Hepatocyte (in vitro differentiated cells): ENCODE results near the gene KRI1. TPM values are rescaled to one million over a fixed set of nuclear protein-coding genes. Genes with fewer than 3 reads are reported as not detected.
"Not testable (repeated sequence)": the region's sequence is repeated elsewhere in the genome, so short reads cannot be mapped to it uniquely, and the experiment has no call there.

ENCODE experiments used
- DNase-seq: peaks from one replicate; pipeline ENCODE4 v3.0.0-alpha.2; 2016; ENCODE audit warnings: low spot score
- H2AFZ ChIP-seq: fragments of 200-600 bp; sonication (generic); 2 replicates; pipeline ENCODE4 v1.6.0; 2016; ENCODE audit warnings: antibody characterized with exemption, mild to moderate bottlenecking
- H3K27ac ChIP-seq: fragments of 200-600 bp; sonication (generic); 2 replicates; pipeline ENCODE4 v1.5.1; 2016; ENCODE audit warnings: mild to moderate bottlenecking
- H3K27me3 ChIP-seq: fragments of 200-600 bp; sonication (generic); 2 replicates; pipeline ENCODE4 v1.6.1; 2016
- H3K36me3 ChIP-seq: fragments of 200-600 bp; sonication (generic); replicated peaks from 2 replicates; pipeline ENCODE4 v1.5.1; 2016; ENCODE audit warnings: low read depth; ENCODE audit not compliant: insufficient read depth
- H3K4me1 ChIP-seq: fragments of 200-600 bp; sonication (generic); 2 replicates; pipeline ENCODE4 v1.5.1; 2016; ENCODE audit warnings: mild to moderate bottlenecking, moderate library complexity; ENCODE audit not compliant: insufficient read depth
- H3K4me2 ChIP-seq: fragments of 200-600 bp; sonication (generic); 2 replicates; pipeline ENCODE4 v1.6.0; 2016
- H3K4me3 ChIP-seq: fragments of 200-600 bp; sonication (generic); 2 replicates; pipeline ENCODE4 v1.5.1; 2016; ENCODE audit warnings: mild to moderate bottlenecking
- H3K79me2 ChIP-seq: fragments of 200-600 bp; sonication (generic); 2 replicates; pipeline ENCODE4 v1.6.0; 2017; ENCODE audit warnings: mild to moderate bottlenecking
- H3K9me2 ChIP-seq: fragments of 200-600 bp; sonication (generic); replicated peaks from 2 replicates; pipeline ENCODE4 v1.6.0; 2017; ENCODE audit warnings: mild to moderate bottlenecking; ENCODE audit not compliant: insufficient read depth
- H3K9me3 ChIP-seq: fragments of 200-600 bp; sonication (generic); 2 replicates; pipeline ENCODE4 v1.5.1; 2016; ENCODE audit warnings: low read depth, mild to moderate bottlenecking
- H4K20me1 ChIP-seq: fragments of 200-600 bp; sonication (generic); 2 replicates; pipeline ENCODE4 v1.6.0; 2016; ENCODE audit warnings: mild to moderate bottlenecking; ENCODE audit not compliant: insufficient read depth, poor library complexity, severe bottlenecking
- EZH2 ChIP-seq: fragments of 200-600 bp; sonication (generic); IDR thresholded peaks from 2 replicates; pipeline ENCODE4 v1.6.1; 2016; ENCODE audit warnings: antibody characterized with exemption, mild to moderate bottlenecking, borderline replicate concordance
- EZH2phosphoT487 ChIP-seq: fragments of 200-600 bp; sonication (generic); IDR thresholded peaks from one replicate; pipeline ENCODE4 v1.6.1; 2018; ENCODE audit warnings: antibody characterized with exemption, mild to moderate bottlenecking, low read depth, moderate library complexity; ENCODE audit not compliant: unreplicated experiment, severe bottlenecking
- WGBS: methylation state at CpG from one replicate; pipeline ENCODE4 v1.1.6; 2016; ENCODE audit warnings: low lambda C conversion rate; ENCODE audit errors: missing lambda C conversion rate; 5-methylcytosine and 5-hydroxymethylcytosine counted together
- polyA plus RNA-seq: library from polyadenylated mRNA; unstranded; fragments of >200 nt; fragmentation: Nextera tagmentation; extraction: Ambion mirVana; gene quantifications from 2 replicates; pipeline ENCODE4 v1.2.1, GENCODE V29; 2016
- total RNA-seq: library from RNA; depleted of rRNA; stranded (reverse); fragments of >200 nt; gene quantifications from 2 replicates; pipeline ENCODE4 v1.2.3, GENCODE V29; 2014
- TF ChIP-seq, protein P1 (sequence below): fragments of 200-600 bp; sonication (generic); IDR thresholded peaks from 2 replicates; pipeline ENCODE4 v1.5.1; 2016; ENCODE audit warnings: antibody characterized with exemption, mild to moderate bottlenecking; ENCODE audit not compliant: poor library complexity

Gene KRI1
- total and polyA plus RNA-seq, 2 experiments from 2014 or later, result 7.8 to 18.3 TPM

GRCh38 chr19:10543420-10544241, 22.2 kb downstream of the KRI1 start, which contains the start of gene ATG4D:
ATG4D (plus strand) TSS chr19:10543904; CDS start chr19:10544091, 187 bp downstream.
- 2% methylated on average over 45 of the region's 79 CpGs for WGBS
- Histone ChIP-seq H2AFZ (peak within 1 kb of the TSS; percentile 90), H3K27me3 (no peaks in the 10 kb centered on the region), H3K9me2 (no peaks in the 10 kb centered on the region), H3K4me1 (peaks cover 9% of the 10 kb centered on the region), H3K9me3 (no peaks in the 10 kb centered on the region), H3K79me2 (peaks cover 28% of the 10 kb centered on the region), H3K36me3 (no peaks in the 10 kb centered on the region), H3K4me3 (peak within 1 kb of the TSS; percentile 93), H3K4me2 (peak within 1 kb of the TSS; percentile 95), H4K20me1 (no peaks in the 10 kb centered on the region), H3K27ac (peak within 1 kb of the TSS; percentile 62)
- peak; percentile 93 for DNase-seq
- TF ChIP-seq EZH2, result no peak
- TF ChIP-seq, protein P1, sequence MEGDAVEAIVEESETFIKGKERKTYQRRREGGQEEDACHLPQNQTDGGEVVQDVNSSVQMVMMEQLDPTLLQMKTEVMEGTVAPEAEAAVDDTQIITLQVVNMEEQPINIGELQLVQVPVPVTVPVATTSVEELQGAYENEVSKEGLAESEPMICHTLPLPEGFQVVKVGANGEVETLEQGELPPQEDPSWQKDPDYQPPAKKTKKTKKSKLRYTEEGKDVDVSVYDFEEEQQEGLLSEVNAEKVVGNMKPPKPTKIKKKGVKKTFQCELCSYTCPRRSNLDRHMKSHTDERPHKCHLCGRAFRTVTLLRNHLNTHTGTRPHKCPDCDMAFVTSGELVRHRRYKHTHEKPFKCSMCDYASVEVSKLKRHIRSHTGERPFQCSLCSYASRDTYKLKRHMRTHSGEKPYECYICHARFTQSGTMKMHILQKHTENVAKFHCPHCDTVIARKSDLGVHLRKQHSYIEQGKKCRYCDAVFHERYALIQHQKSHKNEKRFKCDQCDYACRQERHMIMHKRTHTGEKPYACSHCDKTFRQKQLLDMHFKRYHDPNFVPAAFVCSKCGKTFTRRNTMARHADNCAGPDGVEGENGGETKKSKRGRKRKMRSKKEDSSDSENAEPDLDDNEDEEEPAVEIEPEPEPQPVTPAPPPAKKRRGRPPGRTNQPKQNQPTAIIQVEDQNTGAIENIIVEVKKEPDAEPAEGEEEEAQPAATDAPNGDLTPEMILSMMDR, result no peak
- TF ChIP-seq EZH2phosphoT487, result no peak

DNA sequence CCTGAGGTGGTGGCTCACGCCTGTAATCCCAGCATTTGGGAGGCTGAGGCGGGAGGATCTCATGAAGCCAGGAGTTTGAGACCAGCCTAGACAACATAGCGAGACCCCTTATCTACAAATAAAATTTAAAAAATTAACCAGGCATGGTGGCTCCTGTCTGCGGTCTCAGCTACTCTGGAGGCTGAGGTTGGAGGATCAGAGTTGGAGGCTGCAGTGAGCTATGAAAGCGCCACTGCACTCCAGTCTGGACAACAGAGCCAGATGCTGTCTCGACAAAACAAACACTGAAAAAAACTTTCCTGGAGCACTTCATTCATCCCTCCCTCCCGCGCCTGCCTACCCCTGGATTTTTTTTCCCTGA, 22.8 kb downstream of the KRI1 start:
- H3K79me2 ChIP-seq, result peaks cover 28% of the 10 kb centered on the region
- H3K27me3 ChIP-seq, result no peaks in the 10 kb centered on the region
- H3K36me3 ChIP-seq, result no peaks in the 10 kb centered on the region
- no peaks in the 10 kb centered on the region for H3K9me2 ChIP-seq
- H2AFZ ChIP-seq, result peak overlapping the region; percentile 9
- peak overlapping the region; percentile 95 for H3K4me2 ChIP-seq
- 66% methylated on average over 8 of the region's 8 CpGs for WGBS
- H3K27ac ChIP-seq, result peak overlapping the region; percentile 62
- peak overlapping the region; percentile 93 for H3K4me3 ChIP-seq
- H4K20me1 ChIP-seq, result no peaks in the 10 kb centered on the region
- no peak for TF ChIP-seq EZH2phosphoT487
- TF ChIP-seq, protein P1, result no peak
- TF ChIP-seq EZH2, result no peak
- no peak for DNase-seq
- peaks cover 9% of the 10 kb centered on the region for H3K4me1 ChIP-seq
- H3K9me3 ChIP-seq, result no peaks in the 10 kb centered on the region

DNA sequence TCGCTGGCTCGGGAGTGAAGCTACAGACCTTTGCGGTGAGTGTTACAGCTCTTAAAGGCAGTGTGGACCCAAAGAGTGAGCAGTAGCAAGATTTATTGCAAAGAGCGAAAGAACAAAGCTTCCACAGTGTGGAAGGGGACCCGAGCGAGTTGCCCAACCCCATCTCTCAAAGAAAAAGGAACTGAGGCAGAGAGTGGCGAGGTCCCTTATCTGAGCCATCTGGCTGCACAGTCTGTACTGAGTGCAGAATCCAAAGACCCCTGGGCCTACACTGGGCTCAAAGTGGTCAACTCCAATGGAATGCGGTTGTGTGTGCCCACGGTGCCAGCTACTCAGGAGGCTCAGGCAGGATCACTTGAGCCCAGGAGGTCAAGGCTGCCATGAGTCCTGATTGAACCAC, 26.8 kb downstream of the KRI1 start:
- DNase-seq, H3K4me2 ChIP-seq, H3K9me3 ChIP-seq, H3K27ac ChIP-seq, H2AFZ ChIP-seq, H3K79me2 ChIP-seq, H3K4me3 ChIP-seq, H3K36me3 ChIP-seq, H4K20me1 ChIP-seq, H3K27me3 ChIP-seq, H3K4me1 ChIP-seq, H3K9me2 ChIP-seq: not testable (repeated sequence)
- 88% methylated on average over 9 of the region's 9 CpGs for WGBS

DNA sequence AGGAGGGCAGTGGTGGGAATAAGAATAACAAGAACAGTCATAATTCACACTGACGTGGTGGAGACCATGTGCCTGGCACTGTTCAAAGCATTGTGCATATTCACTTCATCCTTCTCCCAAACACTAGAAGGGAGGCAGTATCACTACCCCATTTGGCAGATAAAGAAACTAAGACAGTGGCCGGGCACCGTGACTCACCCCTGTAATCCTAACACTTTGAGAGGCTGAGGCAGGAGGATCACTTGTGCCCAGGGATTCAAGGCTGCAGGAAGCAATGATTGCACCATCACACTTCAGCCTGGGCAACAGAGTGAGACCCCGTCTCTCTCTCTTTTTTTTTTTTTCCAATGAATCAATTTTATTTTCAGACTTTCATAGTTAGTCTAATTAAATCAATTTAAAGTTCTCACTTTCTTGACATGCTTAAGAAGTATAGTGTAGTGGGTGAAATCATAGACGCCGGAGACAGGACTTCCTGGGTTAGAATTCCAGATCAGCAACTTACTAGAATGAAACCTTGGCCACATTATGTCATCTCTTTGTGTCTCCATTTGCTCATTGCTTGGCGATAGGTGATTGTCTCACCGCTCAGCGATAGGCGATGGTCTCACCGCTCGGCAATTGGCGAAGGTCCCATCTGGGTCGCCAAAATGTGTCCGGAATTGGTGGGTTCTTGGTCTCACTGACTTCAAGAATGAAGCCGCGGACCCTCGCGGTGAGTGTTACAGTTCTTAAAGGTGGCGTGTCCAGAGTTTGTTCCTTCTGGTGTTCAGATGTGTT, 27.4 kb downstream of the KRI1 start:
- no peak for DNase-seq
- no peaks in the 10 kb centered on the region for H4K20me1 ChIP-seq
- H3K79me2 ChIP-seq, result no peaks in the 10 kb centered on the region
- WGBS, result 94% methylated on average over 20 of the region's 20 CpGs
- no peaks in the 10 kb centered on the region for H3K9me2 ChIP-seq
- H3K9me3 ChIP-seq, result no peaks in the 10 kb centered on the region
- H3K36me3 ChIP-seq, result no peaks in the 10 kb centered on the region
- no peak overlapping the region for H3K27ac ChIP-seq
- H3K27me3 ChIP-seq, result no peaks in the 10 kb centered on the region
- no peak overlapping the region for H3K4me3 ChIP-seq
- no peak overlapping the region for H2AFZ ChIP-seq
- no peaks in the 10 kb centered on the region for H3K4me1 ChIP-seq
- no peak overlapping the region for H3K4me2 ChIP-seq
- no peak for TF ChIP-seq EZH2phosphoT487
- no peak for TF ChIP-seq EZH2
- TF ChIP-seq, protein P1, result no peak
